Medulla oblongata (tissue), 1 donor: ENCODE measurements around the gene FLNA.
"Not testable (repeated sequence)": the region's sequence is repeated elsewhere in the genome, so short reads cannot be mapped to it uniquely, and the experiment has no call there.

Source experiments
- DNase-seq: peaks from one replicate; pipeline ENCODE4 v3.0.0-alpha.2; 2015; ENCODE audit errors: extremely low spot score

Gene FLNA

DNA sequence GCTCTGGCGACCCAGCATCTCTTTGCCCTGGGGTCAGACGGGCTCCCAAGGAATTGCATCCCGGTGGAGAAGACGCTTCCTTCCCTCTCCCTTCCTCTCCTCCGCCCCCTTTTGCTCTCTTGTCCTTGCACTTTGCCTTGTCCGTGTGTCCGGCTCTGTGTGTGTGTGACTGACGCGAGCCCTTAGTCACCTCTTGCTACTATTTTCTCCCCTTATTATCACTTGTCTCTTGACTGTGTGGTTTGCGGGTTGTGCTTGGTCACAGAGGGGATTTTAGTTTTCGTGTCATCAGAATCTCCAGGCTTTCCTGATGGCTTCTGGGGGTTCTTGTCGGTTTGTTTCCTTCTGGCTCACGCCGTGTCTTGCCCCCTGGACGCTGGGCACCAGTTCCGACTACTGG is 31.4 kb downstream of the FLNA start:
- not testable (repeated sequence) for DNase-seq

DNA sequence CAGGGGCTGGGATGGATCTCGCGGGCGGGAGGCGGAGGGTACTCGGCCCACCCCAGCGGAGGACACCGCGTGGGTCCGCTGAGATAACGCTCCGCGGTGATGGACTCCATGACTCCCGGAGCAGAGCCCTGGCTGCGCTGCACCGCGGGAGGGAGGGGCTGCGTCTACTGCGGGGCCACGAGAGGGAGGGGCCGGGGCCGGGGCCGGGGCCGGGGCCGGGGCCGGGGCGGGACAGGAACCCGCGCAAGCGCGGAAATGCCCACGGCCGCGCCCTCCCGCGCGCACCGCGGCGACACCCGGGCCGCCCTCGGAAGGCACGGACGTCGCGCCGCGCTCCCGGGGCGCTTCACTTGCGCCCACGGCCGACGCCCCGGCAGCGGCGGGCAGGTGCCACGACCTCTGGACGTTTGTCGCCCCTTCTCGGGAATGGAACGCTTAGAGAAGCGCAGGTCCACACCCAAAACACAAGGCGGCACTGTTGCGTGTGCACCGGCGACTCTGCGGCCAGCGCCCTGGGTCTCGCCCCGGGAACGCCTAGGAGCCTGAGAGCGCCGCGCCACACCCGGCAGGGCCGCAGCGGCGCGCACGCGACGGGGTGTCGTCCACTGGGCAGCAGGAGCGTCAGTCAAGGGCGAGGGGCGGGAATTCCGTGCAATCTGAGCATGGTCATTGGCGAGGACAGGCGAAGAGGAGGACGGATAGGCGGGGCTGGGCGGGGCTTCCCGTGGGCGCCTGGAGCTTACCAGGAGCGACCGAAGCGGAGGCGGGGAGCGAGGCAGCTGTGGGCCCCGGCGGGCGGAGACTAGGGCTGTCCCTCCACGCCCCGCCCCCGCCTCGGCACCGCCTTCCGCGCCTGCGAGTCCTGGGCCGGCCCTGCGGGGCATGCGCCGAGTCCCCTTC is 32.8 kb downstream of the FLNA start:
- not testable (repeated sequence) for DNase-seq

GRCh38 chrX:154334496-154334895 is 39.9 kb downstream of the FLNA start:
- no peak for DNase-seq

DNA sequence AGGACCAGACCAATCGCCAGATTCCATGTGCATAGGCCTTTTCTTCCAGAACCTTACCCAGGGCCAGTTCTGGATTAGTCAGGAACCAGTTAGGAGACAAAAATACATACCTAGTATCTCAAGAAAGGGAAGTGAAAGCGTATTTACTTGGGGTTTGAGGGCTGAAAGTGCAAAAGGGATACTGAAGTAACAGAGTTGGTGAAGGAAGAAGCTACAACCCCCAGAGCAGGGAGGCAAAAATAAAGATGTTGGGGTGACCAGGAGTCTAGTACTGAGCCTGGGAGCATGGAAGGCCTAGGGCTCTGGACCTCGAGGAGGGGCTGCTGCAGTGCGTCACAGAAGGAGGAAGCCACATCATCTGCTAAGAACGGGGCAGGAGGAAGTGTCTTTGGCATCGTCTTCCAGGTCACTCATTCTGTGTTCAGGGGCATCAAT is 40.6 kb downstream of the FLNA start:
- peak; percentile 28 for DNase-seq

GRCh38 chrX:154333116-154333515 is 41.3 kb downstream of the FLNA start:
- no peak for DNase-seq

DNA sequence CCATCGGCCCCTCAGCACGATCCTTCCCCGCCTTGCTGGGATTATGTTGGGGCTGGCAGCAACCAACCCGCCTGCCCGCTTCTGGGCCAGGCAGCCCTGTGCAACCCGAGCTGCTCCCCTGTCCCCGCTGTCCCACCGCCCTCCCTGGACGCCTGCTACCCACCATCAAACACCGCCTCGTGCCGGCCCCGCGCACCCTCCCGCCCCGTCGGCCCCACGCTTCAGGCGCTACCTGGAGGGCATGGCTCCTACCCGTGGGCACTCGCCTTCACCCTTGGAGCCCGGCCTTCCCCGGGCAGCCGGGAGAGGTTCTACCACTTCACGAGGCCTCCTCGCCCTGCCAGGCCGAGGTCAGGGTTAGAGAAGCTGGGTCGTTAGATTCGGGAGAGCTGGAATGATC is 41.9 kb downstream of the FLNA start:
- DNase-seq: no peak

DNA sequence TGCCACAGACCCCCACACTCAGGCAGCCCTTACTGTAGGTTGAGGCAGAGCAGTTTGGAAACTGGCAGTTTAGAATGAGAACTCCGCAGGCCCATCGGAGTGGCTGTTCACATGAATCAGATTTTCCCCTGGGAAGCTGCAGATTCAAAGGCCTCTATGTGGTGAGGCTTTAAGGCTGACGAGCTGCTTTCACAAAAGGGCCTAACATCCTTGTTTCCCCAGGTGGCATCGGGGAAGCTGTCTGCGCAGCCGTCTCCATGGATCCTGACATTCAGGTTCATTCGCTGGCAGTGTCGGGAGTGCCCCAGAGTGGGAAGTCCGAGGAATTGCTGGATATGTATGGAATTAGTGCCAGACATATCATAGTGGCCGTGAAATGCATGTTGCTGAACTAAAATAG is 45.1 kb downstream of the FLNA start:
- no peak for DNase-seq

DNA sequence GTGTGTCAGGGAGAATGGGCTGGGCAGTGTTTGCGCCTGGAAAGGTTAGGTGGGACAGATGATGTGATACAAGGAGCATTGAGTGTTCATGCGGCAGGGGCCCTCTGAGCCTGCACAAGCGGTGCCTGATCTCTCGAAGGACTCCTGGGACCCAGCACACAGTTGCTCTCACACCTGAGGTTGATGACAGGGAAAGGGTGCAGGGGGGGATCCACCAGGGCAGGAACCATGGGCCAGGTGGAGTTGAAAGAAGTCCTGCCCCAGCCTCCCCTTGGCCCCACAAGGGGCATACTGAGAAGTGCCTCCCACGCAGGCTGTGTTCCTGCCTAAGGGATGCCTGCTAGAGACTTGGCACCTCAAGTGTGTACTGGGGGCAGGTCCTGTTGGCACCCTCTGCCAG is 45.8 kb downstream of the FLNA start:
- no peak for DNase-seq

GRCh38 chrX:154327038-154327820 is 47.2 kb downstream of the FLNA start:
- no peak for DNase-seq

DNA sequence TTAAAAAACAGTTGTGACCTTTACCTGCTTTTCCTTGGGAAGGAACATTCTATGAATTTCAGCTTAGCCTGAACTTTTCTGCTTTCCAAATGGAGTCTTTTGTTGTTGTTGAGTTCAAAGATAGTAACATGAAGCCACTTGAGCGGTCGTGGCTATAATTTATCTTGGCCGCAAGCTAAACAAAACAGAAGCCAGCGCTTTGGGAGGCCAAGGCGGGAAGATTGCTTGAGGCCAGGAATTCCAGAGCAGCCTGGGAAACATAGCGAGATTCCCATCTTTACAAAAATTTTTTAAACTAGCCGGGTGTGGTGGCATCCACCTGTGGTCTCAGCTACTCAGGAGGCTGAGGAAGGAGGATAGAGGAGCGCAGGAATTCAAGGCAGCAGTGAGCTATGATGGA is 48.9 kb downstream of the FLNA start:
- DNase-seq: no peak

- no peak for DNase-seq
Measured at GRCh38 chrX:154323537-154323936, 50.9 kb downstream of the FLNA start.

DNA sequence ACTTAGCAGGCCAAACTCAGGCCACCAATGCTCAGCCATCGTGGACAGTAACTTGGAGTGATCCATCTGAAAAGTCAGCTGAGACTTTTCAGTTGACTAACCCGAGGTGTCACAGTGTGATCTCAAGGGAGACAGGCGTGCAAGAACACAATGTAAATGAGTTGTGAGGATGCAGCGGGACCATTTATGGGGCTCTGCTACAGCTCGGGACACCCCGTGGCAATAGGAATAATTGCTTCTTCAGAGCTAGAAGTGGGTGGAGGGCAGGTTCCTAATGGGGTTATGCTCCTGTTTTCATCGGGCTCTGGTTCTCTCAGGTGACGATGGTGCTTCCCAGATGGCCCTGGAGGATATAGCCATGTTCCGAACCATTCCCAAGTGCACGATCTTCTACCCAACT is 51.5 kb downstream of the FLNA start:
- DNase-seq: no peak

DNA sequence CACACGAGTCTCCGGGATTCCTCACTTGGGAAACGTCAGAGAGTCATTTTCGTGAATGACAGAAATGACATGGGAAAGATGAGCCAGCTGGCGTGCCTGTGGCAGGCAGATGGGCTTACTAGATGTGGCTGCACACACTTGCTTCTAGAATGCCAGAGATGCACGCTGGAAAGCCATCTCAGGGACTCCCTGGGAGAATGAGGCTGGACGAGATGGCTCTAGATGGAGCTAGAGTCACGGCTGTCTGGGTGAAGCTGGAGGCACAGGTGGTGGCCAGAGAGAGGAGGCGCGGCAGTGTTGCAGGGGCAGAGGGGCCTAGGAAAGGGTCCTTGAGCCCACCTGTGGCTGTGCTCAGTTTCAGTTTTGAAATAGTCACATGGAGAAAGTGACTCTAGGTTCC is 52.8 kb downstream of the FLNA start:
- DNase-seq: no peak

GRCh38 chrX:154321152-154321551 is 53.3 kb downstream of the FLNA start:
- no peak for DNase-seq

DNA sequence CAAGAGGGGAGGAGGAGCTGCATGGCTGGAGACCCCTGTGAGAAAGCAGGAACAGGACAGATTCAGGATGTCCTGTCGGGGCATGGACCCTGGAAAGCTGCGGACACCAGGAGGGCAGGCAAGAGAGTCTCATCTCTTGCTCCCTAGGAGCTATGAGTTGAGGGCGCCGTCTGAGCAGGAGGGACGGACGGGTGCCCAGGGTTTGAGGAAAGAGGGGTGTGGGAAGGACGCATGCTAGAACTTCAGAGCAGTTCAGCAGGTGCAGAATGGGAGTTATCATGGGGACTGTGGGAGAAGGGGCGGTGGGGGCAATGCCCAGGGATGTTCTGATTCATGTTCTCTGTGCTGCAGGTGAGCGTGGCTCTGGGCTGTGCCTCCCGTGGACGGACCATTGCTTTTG is 54.0 kb downstream of the FLNA start:
- no peak for DNase-seq

DNA sequence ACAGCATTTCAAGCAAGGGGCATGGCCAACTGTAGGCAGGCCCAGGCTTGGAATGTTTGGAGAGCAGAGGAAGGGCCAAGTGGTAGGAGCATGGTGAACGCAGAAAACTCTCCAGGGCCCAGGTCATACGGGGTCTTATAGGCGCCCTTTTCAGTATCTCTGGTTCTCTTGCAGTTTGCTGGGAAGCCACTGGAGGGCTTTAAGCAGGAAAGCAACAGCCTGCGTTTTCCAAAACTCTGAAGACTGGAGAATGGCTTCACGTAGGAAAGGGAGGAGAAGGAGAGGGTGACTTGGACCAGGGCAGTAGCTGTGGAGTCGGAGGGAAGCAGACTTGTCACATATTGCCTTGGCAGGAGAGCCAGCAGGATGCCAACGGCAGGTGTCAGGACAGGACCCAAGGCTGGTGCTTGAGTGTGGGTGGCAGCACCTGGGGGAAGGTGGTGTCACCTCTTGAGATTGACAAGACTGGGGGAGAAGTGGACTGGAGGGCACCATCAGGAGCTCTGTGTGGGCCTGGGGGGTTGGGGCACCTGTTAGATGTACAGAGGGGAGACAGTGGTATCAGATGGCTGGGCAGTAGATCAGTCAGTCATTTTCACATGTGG is 56.9 kb downstream of the FLNA start:
- no peak for DNase-seq

GRCh38 chrX:154315416-154315815 is 59.0 kb downstream of the FLNA start:
- DNase-seq: no peak

- no peak for DNase-seq
Measured at GRCh38 chrX:154313147-154313546, 61.3 kb downstream of the FLNA start.

DNA sequence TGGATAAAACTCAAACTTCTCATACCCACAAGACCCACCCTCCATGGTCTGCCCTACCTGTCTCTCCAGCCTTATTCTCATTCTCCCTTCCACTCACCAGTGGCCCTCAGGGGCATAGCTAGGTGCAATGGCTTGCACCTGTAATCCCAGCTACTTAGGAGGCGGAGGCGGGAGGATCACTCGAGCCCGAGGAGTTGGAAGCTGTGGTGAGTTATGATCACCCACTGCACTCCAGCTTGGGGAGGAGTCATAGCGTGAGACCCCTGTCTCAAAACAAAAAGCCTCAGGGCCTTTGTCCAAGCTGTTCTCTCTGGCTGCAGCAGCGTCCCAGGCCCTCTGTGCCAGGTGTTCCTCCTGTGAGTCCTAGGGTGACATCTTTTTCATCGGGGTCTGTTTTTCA is 62.3 kb downstream of the FLNA start:
- DNase-seq: no peak

- DNase-seq: no peak
Measured at GRCh38 chrX:154310616-154311536, 63.6 kb downstream of the FLNA start.

GRCh38 chrX:154309041-154309775 is 65.2 kb downstream of the FLNA start:
- no peak for DNase-seq
